Astrocyte of the spinal cord (primary cell): ENCODE measurements around the gene BCL2.

ENCODE experiments used
- DNase-seq: peaks from one replicate; pipeline ENCODE4 v3.0.0; 2011; ENCODE audit warnings: low read depth, low spot score
- H3K4me3 ChIP-seq: 2 replicates; pipeline ENCODE4 v1.5.1; 2011; ENCODE audit warnings: low read depth, mild to moderate bottlenecking, low read length, moderate library complexity
- in situ Hi-C: cut with HindIII; loops from 2 replicates; pipeline ENCODE4 v1.10.0; 2017; ENCODE audit warnings: low sequenced_read_pairs
- TF ChIP-seq, protein P1 (sequence below): IDR thresholded peaks from 2 replicates; pipeline ENCODE4 v1.5.1; 2012; ENCODE audit warnings: low read depth, mild to moderate bottlenecking, low read length, inconsistent platforms

The BCL2 gene

GRCh38 chr18:63253428-63254372 lies 65.9 kb downstream of the BCL2 start:
- no peak overlapping the region for H3K4me3 ChIP-seq
- TF ChIP-seq, protein P1, sequence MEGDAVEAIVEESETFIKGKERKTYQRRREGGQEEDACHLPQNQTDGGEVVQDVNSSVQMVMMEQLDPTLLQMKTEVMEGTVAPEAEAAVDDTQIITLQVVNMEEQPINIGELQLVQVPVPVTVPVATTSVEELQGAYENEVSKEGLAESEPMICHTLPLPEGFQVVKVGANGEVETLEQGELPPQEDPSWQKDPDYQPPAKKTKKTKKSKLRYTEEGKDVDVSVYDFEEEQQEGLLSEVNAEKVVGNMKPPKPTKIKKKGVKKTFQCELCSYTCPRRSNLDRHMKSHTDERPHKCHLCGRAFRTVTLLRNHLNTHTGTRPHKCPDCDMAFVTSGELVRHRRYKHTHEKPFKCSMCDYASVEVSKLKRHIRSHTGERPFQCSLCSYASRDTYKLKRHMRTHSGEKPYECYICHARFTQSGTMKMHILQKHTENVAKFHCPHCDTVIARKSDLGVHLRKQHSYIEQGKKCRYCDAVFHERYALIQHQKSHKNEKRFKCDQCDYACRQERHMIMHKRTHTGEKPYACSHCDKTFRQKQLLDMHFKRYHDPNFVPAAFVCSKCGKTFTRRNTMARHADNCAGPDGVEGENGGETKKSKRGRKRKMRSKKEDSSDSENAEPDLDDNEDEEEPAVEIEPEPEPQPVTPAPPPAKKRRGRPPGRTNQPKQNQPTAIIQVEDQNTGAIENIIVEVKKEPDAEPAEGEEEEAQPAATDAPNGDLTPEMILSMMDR = no peak
- in situ Hi-C loops = no loop called here
- DNase-seq = peak; percentile 53

- DNase-seq = no peak
- in situ Hi-C loops = no loop called here
These were observed 66.6 kb downstream of the BCL2 start for GRCh38 chr18:63253014-63253413.

GRCh38 chr18:63249771-63250170 lies 69.8 kb downstream of the BCL2 start:
- no peak overlapping the region for H3K4me3 ChIP-seq
- peak; percentile 44 for DNase-seq
- TF ChIP-seq, protein P1 = no peak
- in situ Hi-C loops = no loop called here

More at GRCh38 chr18:63253014-63253413, 66.6 kb downstream of the BCL2 start:
- TF ChIP-seq, protein P1 = no peak
- H3K4me3 ChIP-seq = no peak overlapping the region

GRCh38 chr18:63247926-63248325 lies 71.6 kb downstream of the BCL2 start:
- in situ Hi-C loops = no loop called here
- TF ChIP-seq, protein P1 = no peak
- no peak for DNase-seq
- H3K4me3 ChIP-seq = no peak overlapping the region

DNA sequence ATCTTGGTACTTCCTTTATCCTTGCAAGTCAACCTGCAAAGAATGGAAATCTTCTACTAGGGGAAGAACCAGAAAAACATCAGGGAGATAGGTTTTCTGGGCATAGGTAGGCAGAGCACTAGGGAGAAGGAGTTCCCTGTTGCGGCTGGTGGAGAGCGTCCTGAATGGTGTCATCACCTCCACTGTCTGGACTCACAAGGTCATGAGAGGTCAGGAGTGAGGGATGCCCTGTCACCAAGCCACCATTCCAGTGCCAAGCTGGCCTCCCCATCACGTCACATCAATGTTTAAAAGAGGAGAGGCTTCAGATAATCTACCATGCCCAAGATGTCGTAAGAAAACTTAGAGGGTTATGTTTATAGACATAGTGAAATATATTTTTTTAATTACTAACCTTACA lies 72.1 kb downstream of the BCL2 start:
- DNase-seq = no peak
- TF ChIP-seq, protein P1 = no peak
- in situ Hi-C loops = no loop called here
- H3K4me3 ChIP-seq = no peak overlapping the region

DNA sequence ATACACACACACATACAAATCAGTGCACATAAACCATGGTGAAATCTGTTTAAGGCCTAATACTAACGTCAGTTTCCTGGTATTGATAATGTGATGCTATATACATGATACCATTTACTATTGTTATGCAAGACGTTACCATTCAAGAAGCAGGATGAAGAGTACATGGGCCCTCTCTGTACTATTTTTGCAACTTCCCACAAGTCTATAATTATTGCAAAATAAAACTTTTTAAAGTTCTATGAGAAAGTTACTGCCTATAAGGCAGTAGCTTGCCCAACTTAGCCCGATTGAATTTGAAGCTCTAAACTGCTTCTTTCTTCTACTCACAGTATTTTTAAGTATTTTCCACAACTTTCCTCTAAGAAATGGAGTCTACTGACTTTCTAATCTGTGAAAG lies 74.0 kb downstream of the BCL2 start:
- DNase-seq = no peak
- no peak overlapping the region for H3K4me3 ChIP-seq
- in situ Hi-C loops = no loop called here
- TF ChIP-seq, protein P1 = no peak
